ENCODE results near the gene HOTAIR. TPM values are rescaled to one million over a fixed set of nuclear protein-coding genes. Genes with fewer than 3 reads are reported as not detected.

The HOTAIR gene
- polyA plus RNA-seq, 1 experiment: 11.4 TPM

- H3K27me3 ChIP-seq (ENCODE audit: control insufficient read depth, insufficient read depth, low read length): peaks cover 71% of the 10 kb centered on the region
- no peak for TF ChIP-seq CTCF (IDR thresholded peaks at IDR 0.05; ENCODE audit: insufficient read depth, low read depth, low read length)
- peak overlapping the region; percentile 44 for H3K4me3 ChIP-seq (ENCODE audit: low read depth, low read length)
- POLR2A ChIA-PET: no interaction called here
- H3K36me3 ChIP-seq (ENCODE audit: control insufficient read depth, insufficient read depth, low read length): no peaks in the 10 kb centered on the region
- CTCF ChIA-PET: interaction anchor here (0.6 to 1.5 kb wide), 4 partner anchors 28 to 496 kb away, joined by 3 to 5 read pairs (median 4); partner anchors contain the start of gene HOXC5
- no peak for DNase-seq (ENCODE audit: low read depth)
These were observed 35.3 kb downstream of the HOTAIR start for GRCh38 chr12:53939141-53940108.

- Histone ChIP-seq H3K27me3 (ENCODE audit: control insufficient read depth, insufficient read depth, low read length) (peaks cover 73% of the 10 kb centered on the region), H3K4me3 (ENCODE audit: low read depth, low read length) (peak within 1 kb of the TSS; percentile 44), H3K36me3 (ENCODE audit: control insufficient read depth, insufficient read depth, low read length) (no peaks in the 10 kb centered on the region)
- ChIA-PET POLR2A (no interaction called here), CTCF (interaction anchor here (0.6 to 1.5 kb wide), 6 partner anchors 12 to 497 kb away, joined by 3 to 7 read pairs (median 4); partner anchors contain the start of gene HOXC10)
- no peak for TF ChIP-seq CTCF (IDR thresholded peaks at IDR 0.05; ENCODE audit: insufficient read depth, low read depth, low read length)
- peak; percentile 70 for DNase-seq (ENCODE audit: low read depth)
These were observed 36.2 kb downstream of the HOTAIR start, which contains the start of gene HOXC13 for GRCh38 chr12:53938326-53939140. Gene HOXC13, plus strand, starts transcription at chr12:53938831. Its CDS starts 76 bp downstream, at chr12:53938907.

GRCh38 chr12:53937596-53938325 lies 37.0 kb downstream of the HOTAIR start:
- H3K36me3 ChIP-seq (ENCODE audit: control insufficient read depth, insufficient read depth, low read length): no peaks in the 10 kb centered on the region
- no peak for DNase-seq (ENCODE audit: low read depth)
- TF ChIP-seq CTCF (IDR thresholded peaks at IDR 0.05; ENCODE audit: insufficient read depth, low read depth, low read length): no peak
- H3K27me3 ChIP-seq (ENCODE audit: control insufficient read depth, insufficient read depth, low read length): peaks cover 74% of the 10 kb centered on the region
- CTCF ChIA-PET: interaction anchor here (0.7 to 1.4 kb wide), 4 partner anchors 11 to 191 kb away, joined by 3 to 7 read pairs (median 3); partner anchors contain the start of gene HOXC10
- POLR2A ChIA-PET: no interaction called here
- 0 out of 2 replicates have a peak overlapping the region, but pooled peaks have one; percentile 17 for H3K4me3 ChIP-seq (ENCODE audit: low read depth, low read length)

- POLR2A ChIA-PET: no interaction called here
- CTCF ChIA-PET: interaction anchor here (0.9 to 1.3 kb wide), 2 partner anchors 48 to 191 kb away, joined by 3 read pairs; partner anchors contain the start of gene HOXC10
- no peak for TF ChIP-seq CTCF (IDR thresholded peaks at IDR 0.05; ENCODE audit: insufficient read depth, low read depth, low read length)
- no peaks in the 10 kb centered on the region for H3K36me3 ChIP-seq (ENCODE audit: control insufficient read depth, insufficient read depth, low read length)
- no peak overlapping the region for H3K4me3 ChIP-seq (ENCODE audit: low read depth, low read length)
- peaks cover 76% of the 10 kb centered on the region for H3K27me3 ChIP-seq (ENCODE audit: control insufficient read depth, insufficient read depth, low read length)
- DNase-seq (ENCODE audit: low read depth): no peak
These were observed 37.7 kb downstream of the HOTAIR start for GRCh38 chr12:53937099-53937498.

Measured in BJ (cell line).